RPMI8226 (cell line): ENCODE data around the gene CD300E.
"Not testable (repeated sequence)": the region's sequence is repeated elsewhere in the genome, so short reads cannot be mapped to it uniquely, and the experiment has no call there.

Experiments used
- DNase-seq: peaks from one replicate; pipeline ENCODE4 v3.0.0-alpha.2; 2015

CD300E gene

DNA sequence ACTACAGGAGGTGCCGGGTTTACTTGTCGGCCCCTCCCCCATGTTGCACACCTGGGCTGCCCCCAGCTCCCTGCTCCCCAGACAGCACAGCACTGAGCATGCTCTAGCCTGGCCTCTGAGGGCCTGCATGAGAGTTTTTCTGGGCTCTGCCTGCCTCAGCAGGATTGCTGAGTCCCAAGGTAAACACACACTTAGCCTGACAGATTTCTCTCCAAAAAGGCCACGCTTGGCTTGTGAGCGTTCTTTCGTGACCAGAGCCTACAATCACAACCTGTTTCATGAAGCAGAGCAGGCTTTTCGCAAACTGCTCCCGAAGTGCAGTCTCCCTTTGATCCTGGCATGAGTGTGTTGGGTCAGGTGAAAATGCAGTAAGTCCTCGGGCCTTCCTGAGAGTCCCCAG is 9.8 kb upstream of the CD300E start:
- DNase-seq: peak; percentile 24

DNA sequence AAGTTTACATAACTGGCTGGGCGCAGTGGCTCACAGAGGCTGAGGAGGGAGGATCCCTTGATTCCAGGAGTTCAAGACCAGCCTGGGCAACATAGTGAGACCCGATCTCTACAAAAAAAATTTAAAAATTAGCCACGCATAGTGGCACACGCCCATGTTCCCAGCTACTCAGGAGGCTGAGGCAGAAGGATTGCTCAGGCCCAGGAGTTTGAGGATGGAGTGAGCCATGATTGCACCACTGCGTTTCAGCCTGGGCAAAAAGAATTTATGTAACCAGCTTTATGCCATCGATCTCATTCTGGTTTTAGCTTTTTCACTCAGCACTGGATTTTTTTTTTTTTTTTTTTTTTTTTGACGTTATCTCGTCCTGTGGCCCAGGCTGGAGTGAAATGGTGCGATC is 9.1 kb upstream of the CD300E start:
- DNase-seq: no peak

- peak; percentile 72 for DNase-seq
Measured at GRCh38 chr17:74631468-74632450, 8.2 kb upstream of the CD300E start.

- DNase-seq: not testable (repeated sequence)
Measured at GRCh38 chr17:74630251-74630650, 6.7 kb upstream of the CD300E start.

GRCh38 chr17:74625661-74626060 is 2.1 kb upstream of the CD300E start:
- no peak for DNase-seq

GRCh38 chr17:74624131-74624530 is 593 bp upstream of the CD300E start:
- no peak for DNase-seq

DNA sequence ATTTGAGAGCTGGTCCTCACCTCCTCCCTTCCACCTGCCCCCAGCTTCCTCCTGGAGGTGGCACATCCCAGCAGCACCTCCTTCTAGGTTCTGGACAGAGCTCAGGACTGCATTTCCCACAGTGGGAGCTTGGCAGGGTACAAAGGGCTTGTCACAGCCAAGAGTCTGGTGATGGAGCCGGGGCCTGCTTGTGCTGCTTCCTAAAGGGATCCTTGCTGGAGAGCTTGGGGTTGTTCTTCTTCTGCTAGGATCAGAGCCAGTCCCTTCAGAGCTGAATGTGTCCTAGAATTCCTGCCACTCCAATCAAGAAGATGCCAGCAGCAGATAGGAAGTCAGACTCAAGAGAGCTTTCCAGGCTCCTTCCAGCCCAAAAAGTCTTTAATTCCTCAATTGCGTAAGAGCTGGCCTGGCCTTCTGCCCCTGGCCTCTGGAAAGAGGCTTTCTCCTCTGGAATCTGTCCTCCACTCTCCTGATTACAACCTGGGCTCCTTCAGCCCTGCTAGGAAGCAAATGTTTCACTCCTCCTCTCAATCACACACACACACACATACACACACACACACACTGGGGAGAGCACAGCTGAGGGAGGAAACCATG is 4.4 kb downstream of the CD300E start:
- DNase-seq: no peak

DNA sequence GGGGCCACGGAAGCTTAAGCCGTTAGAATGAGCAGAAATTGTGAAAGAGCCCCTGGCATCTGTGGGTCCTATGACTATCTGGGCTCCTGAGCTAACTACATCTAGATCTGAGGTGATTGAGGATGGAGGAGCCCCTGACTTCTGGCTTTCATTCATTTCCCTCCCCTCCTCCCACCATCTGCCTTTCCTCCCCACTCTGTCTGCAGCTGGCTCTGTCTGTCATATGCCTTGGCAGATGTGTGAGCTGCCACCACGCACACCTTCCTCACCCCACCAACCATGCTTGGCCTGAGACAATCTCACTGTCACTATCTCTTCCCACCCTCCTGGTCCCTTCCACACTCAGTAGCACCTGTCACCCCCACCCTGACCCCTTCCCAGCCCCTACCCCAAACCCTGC is 5.1 kb downstream of the CD300E start:
- DNase-seq: no peak

DNA sequence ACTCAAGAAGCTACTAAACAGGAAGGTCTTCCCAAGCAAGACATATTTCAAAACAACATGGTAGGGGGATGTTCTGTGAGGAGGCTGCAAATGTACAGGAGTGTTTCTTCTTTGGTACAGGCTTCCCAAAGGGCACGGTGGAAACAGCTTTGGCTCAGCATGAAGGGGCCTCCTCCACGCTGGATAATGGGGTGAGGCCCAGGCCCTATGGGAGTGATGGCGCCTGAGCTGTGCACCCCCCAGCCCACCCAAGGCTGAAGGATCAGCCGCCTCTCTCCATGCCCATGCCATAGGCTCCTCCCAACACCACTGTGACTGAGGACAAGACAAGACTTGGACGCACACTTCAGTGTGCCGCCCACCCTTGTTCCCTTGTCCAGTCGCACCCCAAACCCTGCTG is 6.8 kb downstream of the CD300E start:
- no peak for DNase-seq

DNA sequence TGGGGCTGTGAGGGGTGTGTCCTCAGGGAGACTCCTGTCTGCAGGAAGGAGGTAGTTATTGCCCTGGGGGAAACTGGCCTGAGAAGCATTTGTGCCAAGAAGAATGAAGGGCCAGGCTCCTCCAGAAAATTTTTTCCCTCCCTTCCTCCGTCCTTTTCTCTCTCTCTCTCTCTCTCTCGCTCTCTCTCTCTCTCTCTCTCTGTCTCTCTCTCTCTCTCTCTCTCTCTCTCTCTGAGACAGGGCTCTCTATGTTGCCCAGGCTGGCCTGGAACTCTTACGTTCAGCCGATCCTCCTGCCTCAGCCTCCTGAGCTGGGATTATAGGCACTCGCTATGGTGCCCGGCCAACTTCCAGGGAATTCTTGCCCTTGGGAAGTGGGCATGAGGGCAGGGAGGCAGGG is 11.5 kb downstream of the CD300E start:
- DNase-seq: no peak

GRCh38 chr17:74610108-74610507 is 13.4 kb downstream of the CD300E start:
- peak; percentile 58 for DNase-seq

DNA sequence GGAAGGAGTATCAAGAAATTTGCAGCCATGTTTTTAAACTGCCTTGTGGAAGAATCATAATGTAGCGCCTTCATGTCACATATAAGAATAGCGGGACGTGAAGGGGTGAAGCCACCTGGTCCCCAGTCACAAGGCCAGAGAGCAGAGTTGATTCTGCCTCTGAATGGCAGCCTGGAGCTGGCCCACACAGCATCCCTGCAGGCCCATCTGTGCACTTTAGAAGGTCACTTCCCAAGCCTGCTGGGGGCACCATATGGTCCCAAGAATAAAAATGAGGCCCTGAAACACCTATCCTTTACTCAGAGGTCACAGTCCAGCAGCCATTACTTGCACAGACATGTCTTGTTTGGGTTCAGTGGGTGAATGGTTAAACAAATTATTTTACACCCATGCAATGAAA is 15.0 kb downstream of the CD300E start:
- DNase-seq: no peak

- DNase-seq: no peak
Measured at GRCh38 chr17:74607221-74607620, 16.3 kb downstream of the CD300E start.

GRCh38 chr17:74606050-74606449 is 17.5 kb downstream of the CD300E start:
- DNase-seq: no peak

DNA sequence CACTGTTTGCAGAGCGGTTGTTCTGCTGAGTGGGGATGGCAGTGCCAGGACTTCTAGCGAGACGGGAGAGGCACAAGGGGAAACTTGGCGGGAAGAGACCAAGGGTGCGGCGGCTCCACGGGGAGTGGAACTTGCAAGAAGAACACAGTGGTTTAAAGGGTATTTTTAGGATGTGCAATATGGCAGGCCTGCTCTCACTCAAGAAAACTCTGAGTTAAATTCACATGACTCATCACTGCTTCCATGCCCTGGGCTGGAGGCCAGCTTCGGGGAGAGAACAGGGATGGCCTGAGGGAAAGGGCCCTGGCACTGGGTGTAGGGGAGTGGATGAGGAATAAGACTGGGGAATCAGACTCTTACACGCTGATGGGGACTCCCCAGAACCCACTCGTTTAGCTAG is 18.2 kb downstream of the CD300E start:
- no peak for DNase-seq

- no peak for DNase-seq
Measured at GRCh38 chr17:74604761-74605160, 18.8 kb downstream of the CD300E start.

DNA sequence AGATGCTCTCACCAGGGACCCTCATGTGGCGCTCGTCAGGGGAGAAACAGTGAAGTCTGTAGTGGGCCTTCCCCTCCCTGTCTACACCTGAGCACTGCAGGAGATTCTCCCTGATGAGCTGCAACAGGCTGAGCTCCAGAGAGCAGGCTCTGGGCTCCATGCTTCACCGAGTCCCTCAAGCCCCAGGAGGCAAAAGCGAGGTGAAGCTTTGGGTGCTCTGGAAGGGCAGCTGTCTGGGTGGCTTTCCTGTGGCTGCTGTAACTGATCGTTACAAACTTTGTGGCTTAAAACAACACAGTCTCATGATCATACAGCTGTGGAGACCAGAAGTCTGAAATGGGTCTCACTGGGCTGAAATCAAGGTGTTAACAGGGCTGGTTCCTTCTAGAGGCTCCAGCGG is 19.3 kb downstream of the CD300E start:
- DNase-seq: no peak

DNA sequence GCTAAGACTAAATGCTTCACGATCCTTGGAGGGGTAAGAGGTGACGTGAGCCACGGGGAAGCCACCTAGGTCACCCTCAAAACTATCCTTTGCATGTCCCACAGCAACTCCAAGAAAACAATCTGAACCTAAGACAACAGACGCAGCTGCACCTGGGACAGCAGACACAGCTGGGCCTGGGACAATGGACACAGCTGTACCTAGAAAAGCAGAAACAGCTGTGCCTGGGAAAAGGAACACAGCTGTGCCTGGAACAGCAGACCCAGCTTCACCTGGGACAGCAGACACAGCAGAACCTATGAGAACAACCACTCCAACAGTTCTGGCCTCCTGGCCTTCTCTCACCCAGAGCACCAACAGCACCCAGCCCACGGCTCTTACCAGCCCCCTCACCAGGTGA is 19.8 kb downstream of the CD300E start:
- DNase-seq: peak; percentile 53

DNA sequence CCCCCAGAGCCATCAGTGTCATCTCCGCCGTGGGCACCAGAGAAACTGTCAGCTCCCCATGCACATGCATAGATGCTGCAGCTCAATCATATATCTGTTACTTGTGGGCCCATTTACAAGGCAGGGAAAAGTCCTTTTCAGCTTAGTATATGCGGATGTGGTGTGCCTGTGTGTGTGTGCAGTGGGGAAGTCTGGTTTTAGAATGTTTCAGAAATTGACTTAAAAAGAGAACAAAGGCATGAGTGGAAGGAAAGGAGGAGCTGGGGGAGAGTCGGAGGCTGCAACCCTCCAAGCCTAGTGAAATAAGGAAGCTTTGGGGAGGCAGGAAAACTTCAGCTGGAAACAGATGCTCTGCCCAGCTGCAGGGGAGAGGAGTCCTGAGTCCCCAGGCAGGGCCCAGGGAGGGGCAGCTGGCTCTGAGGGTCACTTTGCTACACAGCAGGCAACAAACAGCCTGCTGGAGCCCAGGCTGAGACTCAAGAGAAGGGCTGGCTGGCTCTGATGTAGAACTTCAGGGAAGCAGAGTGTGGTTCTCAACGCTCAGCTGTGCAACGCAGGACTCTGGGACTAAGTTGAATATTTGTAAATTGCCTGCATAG is 20.4 kb downstream of the CD300E start:
- DNase-seq: peak; percentile 28

GRCh38 chr17:74601944-74602572 is 21.5 kb downstream of the CD300E start:
- peak; percentile 70 for DNase-seq

- peak; percentile 51 for DNase-seq
Measured at GRCh38 chr17:74599448-74599939, 24.0 kb downstream of the CD300E start.

DNA sequence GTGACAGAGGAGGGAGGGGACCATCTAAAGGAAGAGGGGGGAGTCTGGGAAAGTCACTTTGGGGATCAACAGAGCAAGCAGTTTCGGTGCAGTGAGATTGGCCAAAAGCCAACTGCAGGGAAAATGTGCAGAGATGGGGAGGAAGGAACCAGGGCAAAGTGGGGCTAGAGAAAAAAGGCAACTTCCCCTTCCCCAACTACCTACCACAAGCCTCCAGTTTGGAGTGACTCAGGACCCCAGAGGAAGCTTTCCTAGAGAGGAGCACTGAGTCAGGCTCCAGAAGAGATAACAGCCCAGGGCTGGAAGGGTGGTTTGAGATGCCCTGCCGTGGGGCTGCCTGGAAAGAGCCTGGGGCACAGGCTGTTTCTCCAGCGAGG is 24.5 kb downstream of the CD300E start:
- DNase-seq: peak; percentile 82

GRCh38 chr17:74598346-74599022 is 25.1 kb downstream of the CD300E start:
- peak; percentile 76 for DNase-seq
